WI38 (cell line): ENCODE data around the gene CNN3.

Experiments
- H3K4me3 ChIP-seq: 2 replicates; pipeline ENCODE4 v1.5.1; 2011; ENCODE audit warnings: low read depth, mild to moderate bottlenecking, control low read depth, low read length
- TF ChIP-seq, protein P1 (sequence below): IDR thresholded peaks from 2 replicates; pipeline ENCODE4 v1.5.1; 2012; ENCODE audit warnings: low read depth, mild to moderate bottlenecking, control low read depth, low read length

CNN3 gene

DNA sequence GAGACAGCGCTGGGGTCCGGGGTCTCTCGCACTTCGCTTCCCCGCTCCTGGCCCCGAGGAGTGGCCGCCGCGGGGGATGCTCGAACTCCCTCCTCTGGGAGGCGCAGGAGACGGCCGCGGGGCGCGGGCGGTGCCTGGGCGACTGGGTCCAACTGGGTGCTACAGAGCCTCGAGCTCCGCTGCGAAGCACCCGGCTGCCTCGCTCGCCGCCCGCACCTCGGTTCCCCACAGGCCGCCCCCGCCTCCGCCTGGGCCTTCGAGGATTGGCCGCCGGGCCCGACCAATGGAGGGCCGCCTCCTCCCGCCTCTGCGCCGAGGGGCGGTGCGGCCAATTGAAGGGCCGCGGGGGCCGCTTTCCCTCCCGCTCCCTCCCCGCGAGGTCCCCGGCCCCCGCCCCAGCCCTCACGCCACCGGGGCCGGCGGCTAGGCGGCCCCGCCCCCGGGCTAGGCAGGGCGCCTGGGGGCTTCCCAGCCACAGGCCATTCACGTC is at the start of gene CNN3:
CNN3 (minus strand) TSS at position 196 of the 490 bp plus-strand sequence. CDS start 216 bp downstream, outside the sequence.
- TF ChIP-seq, protein P1, sequence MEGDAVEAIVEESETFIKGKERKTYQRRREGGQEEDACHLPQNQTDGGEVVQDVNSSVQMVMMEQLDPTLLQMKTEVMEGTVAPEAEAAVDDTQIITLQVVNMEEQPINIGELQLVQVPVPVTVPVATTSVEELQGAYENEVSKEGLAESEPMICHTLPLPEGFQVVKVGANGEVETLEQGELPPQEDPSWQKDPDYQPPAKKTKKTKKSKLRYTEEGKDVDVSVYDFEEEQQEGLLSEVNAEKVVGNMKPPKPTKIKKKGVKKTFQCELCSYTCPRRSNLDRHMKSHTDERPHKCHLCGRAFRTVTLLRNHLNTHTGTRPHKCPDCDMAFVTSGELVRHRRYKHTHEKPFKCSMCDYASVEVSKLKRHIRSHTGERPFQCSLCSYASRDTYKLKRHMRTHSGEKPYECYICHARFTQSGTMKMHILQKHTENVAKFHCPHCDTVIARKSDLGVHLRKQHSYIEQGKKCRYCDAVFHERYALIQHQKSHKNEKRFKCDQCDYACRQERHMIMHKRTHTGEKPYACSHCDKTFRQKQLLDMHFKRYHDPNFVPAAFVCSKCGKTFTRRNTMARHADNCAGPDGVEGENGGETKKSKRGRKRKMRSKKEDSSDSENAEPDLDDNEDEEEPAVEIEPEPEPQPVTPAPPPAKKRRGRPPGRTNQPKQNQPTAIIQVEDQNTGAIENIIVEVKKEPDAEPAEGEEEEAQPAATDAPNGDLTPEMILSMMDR = no peak
- peak within 1 kb of the TSS; percentile 90 for H3K4me3 ChIP-seq

- H3K4me3 ChIP-seq = no peak overlapping the region
- TF ChIP-seq, protein P1 = no peak
Observed at GRCh38 chr1:94974824-94975223, 47.9 kb upstream of the CNN3 start.

DNA sequence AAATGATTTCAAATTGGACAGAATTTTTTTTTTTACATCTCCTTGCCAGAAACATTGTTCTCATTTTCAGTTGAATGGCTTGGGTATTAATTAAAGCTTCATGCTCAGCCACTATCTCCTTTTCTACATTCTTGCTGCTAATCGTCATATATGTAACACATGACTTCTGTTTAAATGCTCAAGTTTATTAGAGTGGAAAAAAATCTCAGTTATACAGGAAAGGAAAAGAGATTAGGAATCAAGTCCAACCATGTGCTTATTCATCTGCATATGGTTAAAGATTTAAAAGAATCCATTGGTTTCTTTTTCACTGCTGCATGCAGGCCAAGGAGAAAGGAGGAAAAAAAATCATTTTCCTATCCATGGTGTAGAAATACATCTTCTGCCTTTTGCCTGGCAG is 47.3 kb upstream of the CNN3 start:
- H3K4me3 ChIP-seq = no peak overlapping the region
- TF ChIP-seq, protein P1 = no peak

- TF ChIP-seq, protein P1 = no peak
- H3K4me3 ChIP-seq = no peak overlapping the region
Observed at GRCh38 chr1:94973309-94973922, 46.5 kb upstream of the CNN3 start.

- TF ChIP-seq, protein P1 = no peak
- H3K4me3 ChIP-seq = no peak overlapping the region
Observed at GRCh38 chr1:94971491-94971924, 44.6 kb upstream of the CNN3 start.

DNA sequence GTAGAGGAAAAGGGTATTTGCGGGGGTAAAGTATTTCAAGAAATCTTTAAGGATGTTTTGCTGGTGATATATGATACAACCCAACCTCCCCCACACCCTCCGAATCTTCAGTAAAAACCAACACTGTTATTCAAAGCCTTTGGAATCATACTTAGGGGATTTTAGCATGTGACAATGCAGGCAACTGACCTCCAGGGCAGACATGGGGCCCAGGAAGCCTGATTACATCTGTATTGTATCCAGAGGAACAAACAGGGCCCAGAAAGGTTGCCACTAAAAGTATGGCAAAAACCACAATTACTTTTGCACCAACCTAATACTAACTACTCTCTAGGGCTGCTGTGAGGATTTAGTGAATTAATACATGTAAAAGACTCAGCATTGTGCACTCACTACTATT is 43.9 kb upstream of the CNN3 start:
- H3K4me3 ChIP-seq = no peak overlapping the region
- TF ChIP-seq, protein P1 = no peak

DNA sequence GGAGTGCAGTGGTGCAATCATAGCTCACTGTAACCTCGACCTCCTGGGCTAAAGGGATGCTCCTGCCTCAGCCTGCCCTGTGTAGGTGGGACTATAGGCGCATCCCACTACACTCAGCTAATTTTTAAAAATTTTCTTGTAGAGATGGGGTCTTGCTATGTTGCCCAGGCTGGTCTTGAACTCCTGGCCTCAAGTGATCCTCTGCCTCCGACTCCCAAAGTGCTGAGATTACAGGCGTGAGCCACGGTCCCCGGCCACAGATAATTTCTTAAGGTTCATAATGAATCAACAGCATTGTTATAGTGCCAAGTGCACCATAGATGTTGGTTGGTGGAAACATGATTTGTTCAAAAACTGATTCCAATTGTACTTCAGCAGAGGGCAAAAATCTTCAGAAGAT is 42.2 kb upstream of the CNN3 start:
- TF ChIP-seq, protein P1 = no peak
- no peak overlapping the region for H3K4me3 ChIP-seq
